NCI-H345 treated with DMSO at 0.1 percent for 48 hours (cell line): ENCODE results near the gene COX17.

ENCODE experiments used
- DNase-seq: peaks from one replicate; lab custom pipeline; 2025; ENCODE audit not compliant: unreplicated experiment; lab: John Stamatoyannopoulos, UW

Gene COX17

DNA sequence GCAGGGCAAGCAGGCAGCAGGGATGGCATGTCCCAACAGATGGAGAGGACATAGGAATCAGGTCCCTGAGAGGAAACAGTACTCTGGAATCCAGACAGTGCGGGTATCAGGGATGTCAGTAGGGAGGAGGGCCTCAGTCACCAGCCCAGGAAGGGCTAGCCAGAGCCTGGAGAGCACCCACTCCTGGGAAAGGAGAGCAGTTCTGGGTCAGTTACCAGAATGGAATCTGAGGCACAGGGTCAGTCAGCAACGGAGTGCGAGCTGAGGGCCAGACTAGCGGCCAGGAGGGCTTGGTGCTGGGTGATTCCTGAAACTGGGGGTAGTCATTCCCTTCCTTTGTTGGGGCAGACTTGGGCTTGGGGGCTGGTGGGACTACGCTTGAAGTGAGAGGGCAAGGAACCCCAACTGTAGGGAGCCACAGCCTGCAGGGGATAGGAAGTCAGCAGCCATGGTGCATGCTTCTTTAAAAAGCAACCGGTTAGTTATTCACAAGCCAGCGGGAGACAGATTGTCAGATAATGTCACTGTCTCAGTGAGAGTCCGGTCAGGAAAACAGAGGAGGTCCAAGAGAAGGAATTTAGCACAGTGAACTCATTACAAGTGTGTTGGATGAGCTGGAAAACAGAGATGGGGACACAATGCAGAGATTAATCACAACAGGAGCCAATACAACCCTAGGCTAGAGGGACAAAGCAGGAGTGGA is 51.6 kb downstream of the COX17 start:
- DNase-seq, result no peak

DNA sequence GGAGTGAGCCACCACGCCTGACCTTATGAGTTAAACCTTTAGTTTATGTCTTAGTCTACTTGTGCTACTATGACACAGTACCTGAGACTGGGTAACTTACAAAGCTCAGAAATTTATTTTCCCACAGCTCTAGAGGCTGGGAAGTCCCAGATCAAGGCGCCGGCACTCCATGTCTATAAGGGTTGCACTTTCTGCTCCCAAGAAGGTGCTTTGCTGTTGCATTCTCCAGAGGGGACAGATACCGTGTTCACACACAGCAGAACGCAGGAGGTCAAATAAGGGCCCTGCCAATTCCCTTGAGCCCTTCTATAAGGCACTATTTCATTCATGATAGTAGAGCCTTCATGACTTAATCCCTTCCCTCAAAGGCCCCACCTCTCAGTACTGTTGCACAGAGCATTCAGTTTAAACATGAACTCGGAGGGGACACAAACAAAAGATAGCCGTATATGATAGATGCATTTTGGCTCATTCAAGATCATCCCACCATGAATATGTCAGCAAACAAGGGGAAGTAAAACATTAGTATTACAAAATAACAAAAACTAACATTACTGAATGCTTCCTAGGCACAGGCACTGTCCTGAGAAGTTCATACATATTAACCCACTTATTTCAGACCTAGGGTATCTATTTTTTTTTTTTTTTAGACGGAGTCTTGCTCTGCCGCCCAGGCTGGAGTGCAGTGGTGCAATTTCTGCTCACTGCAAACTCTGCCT is 53.0 kb downstream of the COX17 start:
- no peak for DNase-seq

DNA sequence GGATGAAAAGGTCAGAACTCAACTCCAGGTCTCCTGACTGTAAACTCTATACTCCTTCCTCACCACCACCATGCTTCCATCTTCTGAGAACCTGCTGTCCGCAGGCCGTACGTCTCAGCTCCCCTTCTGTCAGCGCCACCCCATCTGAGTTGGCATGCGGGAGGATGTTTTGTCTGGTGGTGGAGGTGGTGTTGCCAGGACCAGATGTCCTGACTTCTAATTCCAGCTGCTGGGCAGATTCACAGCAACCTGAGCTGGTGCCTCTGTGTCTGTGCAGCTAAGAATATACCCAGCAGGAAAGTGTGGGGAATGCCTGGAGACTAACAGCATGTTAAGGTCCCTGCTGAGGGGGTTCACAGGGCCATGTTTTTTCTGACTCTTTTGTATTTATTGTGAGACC is 56.3 kb downstream of the COX17 start:
- no peak for DNase-seq
